AG10803 (cell line): ENCODE data around the gene PDYN.

ENCODE experiments used
- DNase-seq: peaks from one replicate; pipeline ENCODE4 v3.0.0; 2010; ENCODE audit warnings: low read depth
- H3K4me3 ChIP-seq: 2 replicates; pipeline ENCODE4 v1.5.1; 2011; ENCODE audit warnings: mild to moderate bottlenecking, low read length, control low read depth
- TF ChIP-seq, protein P1 (sequence below): conservative IDR thresholded peaks from 2 replicates; pipeline ENCODE4 v1.5.1; 2011; ENCODE audit warnings: mild to moderate bottlenecking, low read length, control low read depth, inconsistent platforms

The PDYN gene

DNA sequence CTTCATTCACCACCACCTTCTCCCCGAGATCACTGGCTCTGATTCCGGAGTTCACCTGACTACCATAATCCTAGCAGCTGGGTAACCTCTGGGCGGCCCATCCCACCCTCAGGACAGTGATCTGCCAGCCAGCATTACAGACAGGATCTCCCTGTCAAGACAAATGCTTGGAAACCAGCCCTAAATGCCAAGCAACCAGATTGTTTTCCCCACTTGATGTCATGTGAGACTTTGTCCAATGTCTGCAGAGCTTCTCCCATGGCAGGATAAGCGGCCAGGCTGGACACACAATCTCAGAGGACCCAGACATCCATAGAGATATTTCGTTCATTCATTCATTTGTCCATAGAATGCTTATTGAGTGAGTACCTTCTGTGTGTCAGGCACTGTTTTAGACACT lies 32.5 kb downstream of the PDYN start:
- TF ChIP-seq, protein P1, sequence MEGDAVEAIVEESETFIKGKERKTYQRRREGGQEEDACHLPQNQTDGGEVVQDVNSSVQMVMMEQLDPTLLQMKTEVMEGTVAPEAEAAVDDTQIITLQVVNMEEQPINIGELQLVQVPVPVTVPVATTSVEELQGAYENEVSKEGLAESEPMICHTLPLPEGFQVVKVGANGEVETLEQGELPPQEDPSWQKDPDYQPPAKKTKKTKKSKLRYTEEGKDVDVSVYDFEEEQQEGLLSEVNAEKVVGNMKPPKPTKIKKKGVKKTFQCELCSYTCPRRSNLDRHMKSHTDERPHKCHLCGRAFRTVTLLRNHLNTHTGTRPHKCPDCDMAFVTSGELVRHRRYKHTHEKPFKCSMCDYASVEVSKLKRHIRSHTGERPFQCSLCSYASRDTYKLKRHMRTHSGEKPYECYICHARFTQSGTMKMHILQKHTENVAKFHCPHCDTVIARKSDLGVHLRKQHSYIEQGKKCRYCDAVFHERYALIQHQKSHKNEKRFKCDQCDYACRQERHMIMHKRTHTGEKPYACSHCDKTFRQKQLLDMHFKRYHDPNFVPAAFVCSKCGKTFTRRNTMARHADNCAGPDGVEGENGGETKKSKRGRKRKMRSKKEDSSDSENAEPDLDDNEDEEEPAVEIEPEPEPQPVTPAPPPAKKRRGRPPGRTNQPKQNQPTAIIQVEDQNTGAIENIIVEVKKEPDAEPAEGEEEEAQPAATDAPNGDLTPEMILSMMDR, result no peak
- DNase-seq, result no peak
- no peak overlapping the region for H3K4me3 ChIP-seq

DNA sequence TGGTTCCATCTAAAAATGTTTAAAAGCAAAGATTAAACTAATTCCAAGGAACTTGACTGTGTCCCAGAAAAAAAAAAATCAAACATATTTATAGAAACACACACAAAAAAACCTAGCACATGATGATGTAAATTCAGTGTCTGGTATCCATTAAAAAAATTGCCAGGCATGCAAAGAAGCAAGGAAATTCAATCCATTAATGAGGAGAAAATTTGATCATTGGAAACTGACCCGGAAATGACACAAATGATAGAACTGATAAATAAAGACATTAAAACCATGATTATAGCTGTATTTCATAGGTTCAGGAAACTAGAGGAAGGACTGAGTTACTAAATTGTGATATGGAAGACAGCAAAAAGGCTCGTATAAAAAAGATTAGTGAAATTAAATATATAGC lies 34.7 kb downstream of the PDYN start:
- TF ChIP-seq, protein P1, result no peak
- DNase-seq, result no peak

DNA sequence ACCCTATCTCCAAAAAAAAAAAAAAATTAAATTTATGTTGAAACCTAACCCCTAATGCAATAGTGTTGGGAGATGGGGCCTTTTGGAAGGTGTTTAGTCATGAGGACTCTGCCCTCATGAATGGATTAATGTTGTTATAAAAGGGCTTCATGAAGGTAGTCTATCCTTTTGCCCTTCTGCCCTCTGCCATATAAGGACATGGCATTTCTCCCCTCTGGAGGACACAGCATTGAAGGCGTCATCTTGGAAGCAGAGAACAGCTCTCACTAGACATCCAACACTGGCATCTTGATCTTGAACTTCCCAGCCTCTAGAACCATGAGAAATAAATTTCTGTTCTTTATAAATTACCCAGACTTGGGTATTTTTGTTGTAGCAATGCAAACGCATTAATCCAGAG lies 35.4 kb downstream of the PDYN start:
- TF ChIP-seq, protein P1, result no peak
- no peak overlapping the region for H3K4me3 ChIP-seq
- no peak for DNase-seq

More for the DNA sequence above, 34.7 kb downstream of the PDYN start:
- no peak overlapping the region for H3K4me3 ChIP-seq

DNA sequence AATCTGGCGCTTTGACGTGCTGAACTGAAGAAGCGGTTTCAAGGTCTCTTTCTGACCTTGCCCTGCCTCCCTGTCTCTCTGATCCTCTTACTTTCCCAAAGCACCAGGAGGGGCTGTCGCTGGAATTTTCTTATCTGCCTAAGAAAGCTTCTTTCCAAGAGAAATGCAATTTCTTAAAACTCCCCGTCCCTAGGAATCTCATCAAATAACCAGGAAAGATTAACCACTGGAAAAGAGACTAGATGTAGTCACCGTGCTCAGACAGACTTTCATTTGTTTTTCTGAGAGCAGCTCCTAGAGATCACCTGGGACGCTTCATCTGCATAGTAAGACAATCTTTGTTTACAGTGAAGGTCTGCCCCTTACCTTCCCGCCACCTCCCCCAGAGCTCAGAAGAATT lies 38.6 kb downstream of the PDYN start:
- H3K4me3 ChIP-seq, result no peak overlapping the region

DNA sequence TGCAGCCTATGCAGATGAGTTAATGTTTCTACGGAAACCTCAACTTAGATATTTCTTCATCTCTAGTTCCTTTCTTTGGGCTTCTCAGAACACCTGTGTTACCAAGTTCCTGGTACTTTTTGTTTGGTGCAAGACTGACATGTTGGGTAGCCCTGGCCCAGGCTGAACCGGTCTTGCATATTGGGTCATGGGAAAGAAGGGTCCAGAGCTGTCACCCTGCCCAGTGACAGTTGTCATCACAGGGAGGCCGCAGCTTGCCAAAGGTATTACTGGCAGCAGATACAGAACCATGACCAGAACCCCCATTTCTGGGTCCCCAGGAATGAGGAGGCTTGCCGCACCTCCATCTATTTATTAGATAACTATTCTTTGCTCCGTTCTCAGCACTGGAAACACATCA lies 40.2 kb downstream of the PDYN start:
- TF ChIP-seq, protein P1, result no peak
- no peak overlapping the region for H3K4me3 ChIP-seq
- no peak for DNase-seq

More for the DNA sequence above, 38.6 kb downstream of the PDYN start:
- TF ChIP-seq, protein P1, result no peak
- DNase-seq, result no peak

DNA sequence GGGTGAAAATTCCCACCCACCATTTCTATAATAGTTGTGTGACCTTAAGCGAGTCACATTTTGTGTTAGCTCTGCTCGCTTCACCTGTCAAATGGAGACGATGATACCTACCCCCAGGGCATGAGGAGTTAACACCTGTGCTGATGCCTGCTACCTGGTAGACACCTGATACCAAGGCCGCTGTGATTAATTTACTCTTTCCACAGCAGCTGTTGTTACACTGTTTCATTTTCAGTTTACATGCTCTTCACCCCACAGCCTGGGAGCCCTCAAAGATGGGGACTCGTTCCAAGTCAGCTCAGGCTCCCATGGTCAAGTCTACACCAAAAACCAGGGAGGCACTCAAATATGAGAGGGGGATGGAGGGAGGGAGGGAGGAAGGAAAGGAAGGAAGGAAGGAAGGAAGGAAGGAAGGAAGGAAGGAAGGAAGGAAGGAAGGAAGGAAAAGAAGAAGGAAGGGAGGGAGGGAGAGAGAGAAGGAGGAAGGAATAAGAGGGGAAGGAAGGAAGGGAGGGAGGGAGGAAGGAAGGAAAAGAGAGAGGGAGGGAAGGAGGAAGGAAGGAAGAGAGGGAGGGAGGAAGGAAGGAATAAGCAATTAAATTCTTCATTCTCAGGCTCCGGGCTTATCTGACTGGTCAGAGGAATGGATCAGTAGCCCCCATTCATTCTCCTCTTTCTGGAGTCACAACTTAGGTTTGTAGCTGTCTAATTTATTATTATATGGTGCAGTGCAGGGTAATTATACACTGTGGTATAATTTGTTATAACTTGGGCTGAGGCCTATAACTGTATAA lies 40.9 kb downstream of the PDYN start:
- no peak for DNase-seq
- H3K4me3 ChIP-seq, result no peak overlapping the region
- TF ChIP-seq, protein P1, result no peak

DNA sequence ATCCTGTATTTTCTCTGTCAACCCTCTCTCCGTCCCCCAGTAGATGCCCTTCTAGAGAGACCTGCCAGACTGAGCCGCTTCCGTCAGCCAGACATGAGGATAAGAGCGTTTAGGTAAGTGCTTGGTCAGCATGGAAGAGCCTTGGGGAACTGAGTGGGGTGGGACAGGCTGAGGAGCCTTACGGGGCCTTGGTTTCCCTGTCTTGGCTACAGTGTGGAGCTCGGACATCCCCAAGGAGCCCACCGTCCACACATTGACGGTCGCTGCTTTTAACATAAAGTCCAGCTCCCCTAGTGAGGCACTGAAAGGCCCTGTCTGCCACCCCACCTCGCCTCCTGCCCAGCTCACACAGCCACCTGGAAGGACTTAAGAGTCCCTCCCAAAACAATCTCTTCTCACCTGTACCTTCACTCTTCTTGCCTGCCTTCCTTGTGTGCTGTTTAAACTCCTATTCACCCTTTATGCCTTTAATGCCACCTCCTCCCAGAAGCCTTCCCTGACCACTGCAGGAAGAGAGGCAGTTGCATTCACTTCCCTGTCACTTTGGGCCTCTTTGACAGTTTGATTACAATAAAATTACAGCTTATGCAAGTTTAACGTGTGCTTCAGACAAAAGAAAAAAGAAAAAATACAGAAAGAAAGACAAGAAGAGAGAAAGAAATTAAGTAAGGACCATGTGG lies 42.3 kb downstream of the PDYN start:
- no peak for DNase-seq
- TF ChIP-seq, protein P1, result no peak
- H3K4me3 ChIP-seq, result no peak overlapping the region
